ENCODE data around the gene GPR132.
"Not testable (repeated sequence)": the region's sequence is repeated elsewhere in the genome, so short reads cannot be mapped to it uniquely, and the experiment has no call there.

GPR132 gene

DNA sequence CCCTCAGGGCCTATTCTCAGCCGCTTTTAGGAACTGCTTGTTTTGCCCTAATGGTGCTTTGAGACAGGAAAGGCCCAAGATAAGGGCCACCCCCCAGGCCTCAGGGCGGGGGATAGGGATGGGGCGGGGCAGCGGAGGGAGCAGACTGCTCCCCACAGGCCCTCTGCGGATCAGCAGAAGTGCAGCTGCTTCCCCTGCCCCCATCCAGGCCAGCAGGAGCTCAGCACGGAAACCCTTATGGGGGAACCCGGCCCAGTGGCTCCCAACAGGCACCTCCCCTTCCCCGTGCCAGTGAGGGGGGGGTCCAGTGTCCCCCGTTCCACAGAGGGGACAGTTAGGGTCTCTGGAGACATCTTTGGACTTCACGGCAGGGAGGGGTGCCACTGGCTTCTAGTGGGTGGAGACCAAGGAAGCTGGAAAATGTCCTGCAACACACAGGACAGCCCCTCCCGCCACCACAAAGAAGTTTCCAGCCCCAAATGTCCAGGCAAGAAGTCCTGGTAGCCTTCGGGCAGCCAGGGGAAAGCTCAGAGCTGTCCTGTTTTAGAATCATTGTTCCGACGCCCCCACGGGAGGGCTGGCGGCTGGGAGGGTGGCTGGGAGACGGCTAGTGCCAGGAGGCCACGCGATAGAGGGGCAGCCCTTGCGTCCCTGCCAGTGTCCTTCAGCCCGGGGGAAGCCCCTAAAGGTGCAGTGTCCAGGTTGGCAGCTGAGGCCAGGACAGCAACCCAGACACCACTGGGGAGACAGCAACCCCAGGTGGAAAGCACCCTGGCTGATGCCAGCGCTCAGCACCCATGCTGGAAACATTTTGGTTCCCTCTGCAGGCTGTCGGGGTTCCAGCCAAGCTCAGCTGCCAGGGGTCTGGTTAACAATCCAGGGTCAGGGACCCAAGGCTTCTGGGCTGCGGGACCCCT, 10.4 kb upstream of the GPR132 start:
- peak; percentile 18 for DNase-seq (ENCODE audit: low spot score)

DNA sequence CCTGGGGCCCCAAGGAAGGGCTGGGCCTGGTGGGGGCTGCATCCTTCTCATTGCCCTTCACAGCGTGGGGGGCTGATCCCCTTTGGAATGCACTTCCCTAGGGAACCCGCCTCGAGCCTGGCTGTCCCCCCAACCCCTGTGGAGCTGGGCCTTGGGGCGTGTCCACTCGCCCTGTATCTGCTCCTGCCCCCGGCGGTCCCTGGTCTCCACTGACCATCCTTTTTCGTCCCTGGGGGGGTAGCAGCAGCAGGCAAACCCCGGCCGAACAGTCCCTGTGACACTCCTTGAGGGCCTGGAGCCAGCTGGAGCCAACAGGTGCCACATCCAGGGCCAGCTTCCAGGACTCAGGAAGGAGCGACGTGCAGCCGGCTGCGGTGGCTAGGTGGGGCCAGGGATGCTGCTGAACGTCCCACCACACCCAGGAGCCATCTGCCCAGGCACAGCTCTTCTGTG, 9.4 kb upstream of the GPR132 start:
- no peak for DNase-seq (ENCODE audit: low spot score)

DNA sequence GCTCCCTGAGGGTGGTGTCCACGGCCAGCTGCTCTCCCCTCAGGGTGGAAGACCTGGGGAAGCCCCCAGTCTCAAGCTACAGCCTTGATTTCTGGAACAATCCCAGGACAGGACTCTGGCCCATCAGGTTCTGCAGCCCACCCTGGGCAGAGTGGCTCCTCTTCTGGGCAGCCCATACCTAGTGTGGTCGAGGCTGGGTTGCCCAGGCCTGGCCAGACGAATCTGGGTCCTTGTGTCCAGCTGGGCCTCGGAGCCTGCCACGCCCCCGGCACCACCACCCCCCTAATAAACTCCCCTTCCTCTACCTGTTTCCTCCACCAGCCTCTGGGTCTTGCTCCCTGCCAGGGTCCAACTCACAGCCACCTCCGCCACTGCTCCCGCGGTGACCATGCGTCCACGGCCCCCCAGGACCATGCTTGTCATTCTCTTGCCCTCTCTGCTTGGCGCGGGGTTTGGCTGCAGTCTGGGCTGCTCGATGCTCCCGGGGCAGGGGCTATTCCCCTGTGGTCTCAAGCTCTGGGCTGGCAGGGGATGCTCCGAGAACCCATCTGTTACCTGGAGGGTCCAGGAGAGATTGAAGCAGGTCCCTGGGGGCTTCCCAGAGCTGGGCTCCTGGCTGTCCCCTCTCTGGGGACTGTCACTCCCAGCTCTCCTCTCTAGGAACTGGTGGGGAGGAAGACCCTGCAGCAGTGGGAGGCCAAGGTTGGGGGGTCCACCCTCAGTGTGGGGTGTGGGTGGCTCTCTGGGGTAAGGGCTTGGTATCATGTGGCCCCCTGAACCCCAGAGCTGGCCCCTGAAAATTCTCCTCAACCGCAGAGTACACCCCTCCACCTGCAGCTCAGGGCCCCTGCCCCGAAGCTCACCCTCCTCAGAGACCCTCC, 8.7 kb upstream of the GPR132 start:
- no peak for DNase-seq (ENCODE audit: low spot score)

DNA sequence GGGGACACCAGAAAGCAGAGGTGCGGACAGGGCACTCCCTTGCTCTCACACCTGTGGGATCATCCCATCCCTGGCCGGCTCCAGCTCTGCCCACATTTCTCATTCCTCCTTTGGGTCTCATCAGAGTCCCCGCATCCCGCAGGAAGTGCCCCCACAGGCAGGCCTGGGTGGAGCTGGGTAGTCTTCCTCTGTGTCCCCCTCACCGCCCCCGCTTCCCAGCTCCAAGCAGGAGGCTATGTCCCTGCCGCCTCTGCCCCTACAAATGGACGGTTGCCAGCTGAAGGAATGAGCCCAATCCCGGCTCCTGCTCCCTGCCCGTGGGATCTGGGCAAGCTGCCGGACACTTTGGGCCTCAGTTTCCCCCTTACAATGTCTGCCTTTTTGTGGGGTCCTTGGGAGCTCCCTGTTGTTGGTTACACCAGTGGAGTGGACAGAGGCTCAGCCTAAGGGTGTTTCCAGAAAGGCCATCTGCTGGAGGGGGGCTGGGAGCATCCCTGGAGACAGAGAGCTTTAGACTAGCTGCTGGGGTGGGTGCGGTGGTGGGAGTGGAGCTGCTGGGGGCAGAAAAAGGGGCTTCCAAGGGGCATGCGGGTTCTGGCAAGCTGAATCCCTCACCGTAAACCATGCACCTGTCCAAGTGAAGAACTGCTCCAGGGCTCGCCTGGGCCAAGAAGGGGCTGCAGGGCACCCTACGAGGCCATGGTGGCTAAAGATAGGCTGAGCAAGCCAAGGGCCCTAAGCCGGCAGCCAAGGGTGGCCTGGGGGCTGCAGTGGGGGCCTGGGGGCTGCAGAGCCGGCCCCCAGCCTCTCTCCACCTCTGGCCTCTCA, 7.9 kb upstream of the GPR132 start:
- DNase-seq (ENCODE audit: low spot score): no peak

DNA sequence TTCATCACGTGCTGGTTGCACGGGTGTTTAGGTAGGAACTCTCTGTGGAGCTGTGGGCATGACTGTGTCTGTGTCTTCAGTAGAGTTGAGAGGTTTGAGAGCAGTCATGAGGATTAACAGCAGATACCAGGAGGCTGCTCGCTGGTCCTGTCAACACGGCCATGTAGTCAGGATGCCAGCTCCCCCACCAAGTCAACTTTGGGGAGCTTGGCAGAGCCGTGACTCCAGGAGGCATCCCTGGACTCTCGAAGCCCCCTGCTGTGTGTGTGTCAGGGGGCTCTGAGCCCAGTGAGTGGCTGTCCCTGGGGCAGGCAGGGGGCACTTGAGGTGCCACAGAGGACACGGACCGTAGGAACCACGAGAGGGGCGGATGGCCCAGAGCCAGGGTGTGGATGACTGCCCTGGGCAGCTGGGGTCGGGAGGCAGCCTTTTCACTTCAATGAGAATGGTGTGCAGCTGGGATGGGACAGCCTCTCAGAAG, 7.2 kb upstream of the GPR132 start:
- DNase-seq (ENCODE audit: low spot score): no peak

DNA sequence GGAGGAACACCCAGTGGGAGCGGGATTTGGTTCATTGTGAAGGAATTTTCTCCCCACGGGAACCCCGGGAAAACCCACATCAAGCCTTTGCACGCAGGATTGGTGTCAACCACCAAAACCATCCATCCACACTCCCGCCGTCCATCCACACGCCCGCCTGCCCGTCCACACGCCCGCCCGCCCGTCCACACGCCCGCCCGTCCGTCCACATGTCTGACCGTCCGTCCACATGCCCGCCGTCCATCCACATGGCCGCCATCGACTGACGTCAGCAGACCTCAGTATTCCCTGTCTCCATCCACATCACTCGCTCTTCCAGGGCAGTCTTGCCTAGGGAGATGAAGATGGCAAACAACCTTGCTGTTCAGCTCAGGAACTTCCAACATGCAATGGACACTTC, 6.7 kb upstream of the GPR132 start:
- DNase-seq (ENCODE audit: low spot score): no peak

DNA sequence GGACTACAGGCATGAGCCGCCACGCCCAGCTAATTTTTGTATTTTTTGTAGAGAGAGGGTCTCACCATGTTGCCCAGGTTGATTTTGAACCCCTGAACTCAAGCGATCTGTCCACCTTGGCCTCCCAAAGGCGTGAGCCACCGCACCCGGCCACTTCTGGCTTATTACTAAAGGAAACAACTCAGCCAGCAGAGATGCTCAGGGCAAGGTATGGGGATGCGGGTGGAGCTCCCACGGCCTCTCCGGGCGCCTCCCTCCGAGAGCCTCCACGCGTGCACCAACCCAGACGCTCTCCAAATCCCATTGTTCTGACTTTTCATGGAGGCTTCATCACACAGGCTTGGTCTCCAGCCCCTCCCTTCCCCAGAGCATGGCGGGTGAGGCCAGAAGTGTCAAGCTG, 6.1 kb upstream of the GPR132 start:
- DNase-seq (ENCODE audit: low spot score): no peak

DNA sequence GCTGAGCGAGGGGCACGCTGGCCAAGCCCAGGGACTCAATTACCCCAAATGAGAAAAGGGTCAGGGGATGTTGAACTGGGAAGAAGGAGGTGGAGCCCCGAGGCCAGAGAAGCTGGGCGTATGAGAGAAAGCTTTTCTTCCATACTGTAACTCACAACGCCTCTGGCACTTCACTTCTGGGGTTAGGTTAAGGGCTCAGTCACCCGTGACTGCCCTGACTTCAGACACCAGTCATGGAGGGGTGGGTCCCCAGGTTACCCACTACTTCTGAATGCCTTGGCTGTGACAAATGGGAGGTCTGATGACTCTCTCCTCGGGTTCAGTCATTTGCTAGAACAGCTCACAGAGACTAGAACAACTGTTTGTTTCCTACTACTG, 5.5 kb upstream of the GPR132 start:
- no peak for DNase-seq (ENCODE audit: low spot score)

DNA sequence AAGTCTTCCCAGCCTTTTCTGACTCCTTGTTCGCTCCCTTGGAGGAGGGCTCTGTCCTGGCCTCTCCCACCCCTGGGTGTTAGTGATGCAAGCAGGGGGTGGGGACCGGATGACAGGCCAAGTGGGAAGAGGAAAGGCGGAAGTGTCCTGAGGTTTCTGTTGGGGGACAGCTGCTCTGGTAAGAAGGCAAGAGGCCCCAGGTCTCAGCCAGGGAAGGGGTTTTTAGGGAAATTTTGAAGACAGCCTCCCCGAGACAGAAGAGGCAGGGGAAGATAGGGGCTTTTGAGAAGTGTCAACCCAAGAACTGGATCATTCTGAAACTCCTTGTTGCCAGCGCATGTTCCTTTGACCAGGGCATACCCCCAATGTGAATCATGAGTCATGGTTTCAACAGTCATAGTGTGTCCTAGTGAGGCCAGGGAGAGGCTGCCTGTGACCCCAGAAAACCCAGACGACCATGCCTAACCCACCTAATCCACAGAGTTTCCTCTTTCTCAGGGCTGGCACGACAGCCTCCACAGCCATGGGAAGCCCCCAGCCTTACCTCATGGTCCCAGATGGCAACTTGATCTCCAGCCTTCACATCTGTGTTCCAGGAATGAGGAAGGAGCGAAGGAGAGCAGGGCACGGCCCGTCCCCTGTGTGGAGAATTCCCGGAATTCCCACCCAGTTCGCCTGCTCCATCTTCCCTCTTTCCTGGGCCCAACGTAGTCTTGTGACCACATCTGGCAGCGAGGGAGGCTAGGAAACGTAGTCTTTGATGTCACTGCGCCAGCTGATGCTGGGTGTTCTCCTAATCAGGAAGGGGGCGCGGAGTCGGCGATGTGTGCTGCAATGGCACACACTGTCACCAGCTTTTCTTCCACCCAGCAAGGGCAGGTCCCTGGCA, 4.9 kb upstream of the GPR132 start:
- DNase-seq (ENCODE audit: low spot score): no peak

DNA sequence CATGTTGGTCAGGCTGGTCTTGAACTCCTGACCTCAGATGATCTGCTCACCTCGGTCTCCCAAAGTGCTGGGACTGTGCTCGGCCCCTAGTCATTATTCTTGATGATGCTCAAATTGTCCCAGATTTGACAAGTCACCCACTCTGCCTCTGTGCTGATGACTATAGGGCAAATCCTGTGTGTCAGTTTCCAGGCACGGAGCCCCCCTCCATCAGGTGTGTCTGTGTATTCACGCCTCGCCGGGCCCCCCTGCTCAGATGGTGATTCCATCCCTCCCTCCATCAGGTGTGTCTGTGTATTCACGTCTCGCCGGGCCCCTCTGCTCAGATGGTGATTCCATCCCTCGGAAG, 4.3 kb upstream of the GPR132 start:
- no peak for DNase-seq (ENCODE audit: low spot score)

DNA sequence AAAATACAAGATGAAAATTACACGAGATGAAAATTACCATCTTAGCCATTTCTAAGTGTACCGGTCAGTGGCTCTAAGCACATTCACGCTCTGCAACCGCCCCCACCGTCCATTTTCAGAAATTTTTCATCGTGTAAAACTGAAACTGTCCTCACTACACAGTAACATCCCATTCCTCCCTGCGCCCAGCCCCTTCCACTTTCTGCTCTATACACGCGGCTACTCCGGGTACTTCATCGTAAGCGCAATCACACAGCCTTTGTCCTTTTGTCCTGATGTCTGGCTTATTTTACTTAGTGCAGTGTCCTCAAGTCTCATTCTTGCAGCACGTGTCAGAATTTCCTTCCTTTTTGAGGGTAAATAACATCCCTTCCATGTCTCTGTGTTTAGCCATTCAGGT, 3.6 kb upstream of the GPR132 start:
- no peak for DNase-seq (ENCODE audit: low spot score)

DNA sequence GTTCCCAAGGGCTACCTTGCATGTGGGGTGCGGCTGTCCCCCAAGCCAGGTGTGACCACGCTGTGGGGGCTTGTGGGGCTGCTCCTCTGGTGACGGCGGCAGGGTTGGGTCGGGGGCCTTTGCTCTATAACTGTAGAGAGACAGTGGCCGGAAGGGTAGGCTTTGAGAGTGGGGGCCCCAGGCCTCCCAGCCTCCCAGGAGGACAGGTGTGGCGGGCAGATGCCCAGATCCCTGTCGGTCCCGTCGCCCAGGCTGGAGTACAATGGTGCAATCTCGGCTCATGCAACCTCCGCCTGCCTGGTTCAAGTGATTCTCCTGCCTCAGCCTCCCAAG, 2.7 kb upstream of the GPR132 start:
- DNase-seq (ENCODE audit: low spot score): no peak

DNA sequence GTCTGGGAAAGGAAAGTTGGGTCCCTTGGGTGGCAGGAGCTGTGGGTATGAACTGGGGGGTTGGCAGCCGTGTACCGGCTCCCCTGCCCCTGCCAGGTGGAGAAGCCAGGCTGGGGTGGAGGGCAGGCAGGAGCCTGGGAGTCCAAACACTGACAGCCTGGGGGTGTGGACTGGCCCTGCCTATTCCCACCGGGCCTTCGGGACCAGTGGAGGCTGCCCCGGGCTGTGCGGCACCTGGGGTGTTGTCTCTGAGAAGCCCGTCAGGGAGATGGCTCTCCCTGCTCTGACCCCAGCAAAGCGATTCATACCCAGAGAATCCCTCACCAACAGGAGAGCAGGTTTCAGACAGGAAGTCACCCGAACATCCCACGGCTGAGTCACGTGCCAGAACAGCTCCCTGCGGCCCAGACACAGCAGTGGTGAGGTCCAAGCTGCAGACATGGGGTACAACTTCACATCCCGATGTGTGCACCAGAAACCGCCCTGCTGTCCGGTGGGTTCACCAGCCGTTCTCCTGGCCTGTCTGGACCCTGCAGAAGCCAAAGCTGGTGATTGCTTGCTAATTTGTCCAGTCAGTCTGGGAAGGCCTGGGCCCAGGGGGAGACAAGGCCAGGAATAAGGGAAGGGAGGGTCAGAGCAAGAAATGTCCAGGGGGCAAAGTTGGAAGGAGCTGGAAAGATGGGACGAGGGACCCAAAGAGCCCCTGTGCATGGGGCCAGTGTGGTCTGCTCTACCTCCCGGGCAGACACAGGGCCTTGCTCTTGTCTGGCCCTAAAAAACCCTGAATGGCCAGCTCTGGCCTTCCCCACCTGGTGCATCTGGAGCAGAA, 2.1 kb upstream of the GPR132 start:
- peak; percentile 67 for DNase-seq (ENCODE audit: low spot score)

DNA sequence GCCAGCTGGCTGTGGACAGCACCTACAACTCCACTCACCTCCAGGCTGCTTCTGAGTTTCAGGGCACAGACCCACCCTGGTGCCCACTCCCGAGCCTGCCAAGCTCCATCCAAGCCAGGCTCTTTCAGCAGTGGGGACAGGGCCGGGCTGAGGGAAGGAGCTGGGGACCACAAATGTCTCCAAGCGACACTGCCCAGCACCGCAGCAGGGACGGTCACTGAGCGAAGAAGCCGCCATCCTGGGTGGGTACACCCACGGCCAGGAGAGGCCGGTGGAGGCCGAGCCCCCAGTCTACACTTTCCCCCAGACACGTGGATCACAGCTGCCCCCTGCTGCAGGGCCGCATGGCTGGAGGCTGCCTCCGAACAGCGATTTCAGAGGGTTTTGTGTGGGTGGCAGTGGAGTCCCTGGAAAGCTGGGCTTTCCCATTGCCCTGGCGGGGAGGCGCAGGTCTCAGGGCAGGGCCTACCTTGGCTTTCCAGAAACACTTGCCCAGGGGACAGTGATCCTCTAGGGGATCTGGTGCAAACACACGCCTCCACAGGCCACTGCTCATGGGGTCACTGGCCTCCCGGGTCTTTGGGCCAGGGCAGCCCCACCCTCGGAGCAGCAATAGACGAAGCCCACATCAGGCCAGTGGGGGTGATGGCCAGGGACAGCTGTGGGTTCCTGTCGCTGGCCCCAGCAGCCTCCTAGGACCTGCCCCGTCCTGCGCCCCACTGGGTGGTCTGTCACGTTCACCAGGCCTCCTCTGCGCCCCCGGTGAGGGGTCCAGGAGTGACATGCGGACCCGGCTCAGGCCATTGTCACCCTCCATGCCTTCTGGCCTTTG, 1.2 kb upstream of the GPR132 start:
- DNase-seq (ENCODE audit: low spot score): no peak

DNA sequence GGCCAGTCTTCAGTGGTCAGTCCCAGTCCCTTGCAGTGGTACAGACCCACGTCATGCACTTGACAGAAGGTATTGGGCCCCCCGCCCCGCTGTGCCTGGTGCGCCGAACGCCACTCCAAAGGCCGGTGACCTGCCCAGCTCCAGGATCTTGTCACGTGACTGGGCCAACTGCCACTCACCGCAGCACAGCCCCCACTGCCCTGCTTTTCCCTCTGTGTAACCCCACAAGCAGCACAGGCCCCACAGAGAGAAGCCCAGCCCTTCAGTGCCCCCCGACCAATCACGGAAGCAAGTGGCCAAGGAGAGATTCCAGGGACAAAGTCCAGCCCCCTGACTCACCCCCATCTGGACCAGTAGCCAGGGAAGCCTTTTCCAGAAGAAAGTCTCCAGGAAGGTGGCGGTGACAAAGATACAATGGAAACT, 498 bp downstream of the GPR132 start:
- no peak for DNase-seq (ENCODE audit: low spot score)

DNA sequence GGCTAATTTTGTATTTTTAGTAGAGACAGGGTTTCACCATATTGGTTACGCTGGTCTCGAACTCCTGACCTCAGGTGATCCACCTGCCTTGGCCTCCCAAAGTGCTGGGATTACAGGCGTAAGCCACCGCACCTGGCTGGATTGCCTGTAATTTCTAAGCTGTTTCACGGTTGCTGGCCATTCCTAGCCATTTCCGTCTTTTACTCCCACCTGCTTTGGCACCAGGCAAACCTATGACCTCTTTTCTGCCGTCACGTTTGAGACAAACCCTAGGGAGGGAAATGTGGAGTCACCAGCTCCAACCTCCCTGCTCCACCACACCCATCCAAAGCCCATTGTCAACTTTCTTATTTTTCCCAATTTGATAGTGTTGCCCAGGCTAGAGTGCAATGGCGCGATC, 1.2 kb downstream of the GPR132 start:
- no peak for DNase-seq (ENCODE audit: low spot score)

DNA sequence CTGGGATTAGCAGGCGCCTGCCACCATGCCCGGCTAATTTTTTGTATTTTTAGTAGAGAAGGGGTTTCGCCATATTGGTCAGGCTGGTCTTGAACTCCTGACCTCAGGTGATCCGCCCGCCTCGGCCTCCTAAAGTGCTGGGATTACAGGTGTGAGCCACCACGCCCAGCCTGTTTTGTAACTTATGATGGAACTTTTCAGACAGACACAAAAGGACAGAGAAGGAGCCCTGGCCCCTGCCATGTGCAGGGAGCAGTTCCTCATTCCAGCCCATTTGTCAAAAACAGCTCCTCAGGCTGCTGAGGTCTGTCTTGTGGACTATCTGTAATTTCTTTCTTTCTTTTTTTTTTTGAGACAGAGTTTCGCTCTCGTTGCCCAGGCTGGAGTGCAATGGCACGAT, 1.7 kb downstream of the GPR132 start:
- DNase-seq (ENCODE audit: low spot score): not testable (repeated sequence)

DNA sequence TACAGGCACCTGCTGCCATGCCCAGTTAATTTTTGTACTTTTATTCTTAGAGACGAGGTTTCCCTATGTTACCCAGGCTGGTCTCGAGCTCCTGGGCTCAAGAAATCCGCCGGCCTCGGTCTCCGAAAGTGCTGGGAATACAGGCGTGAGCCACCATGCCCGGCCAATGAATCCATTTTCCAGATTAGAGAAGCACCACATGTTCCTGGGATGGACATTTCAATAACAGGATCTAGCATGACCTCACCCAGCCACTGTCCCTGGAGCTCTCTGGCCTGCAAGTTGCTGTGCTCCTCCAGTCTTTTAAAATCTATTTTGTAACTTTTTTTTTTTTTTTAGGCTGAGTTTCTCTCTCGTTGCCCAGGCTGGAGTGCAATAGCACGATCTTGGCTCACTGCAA, 2.2 kb downstream of the GPR132 start:
- no peak for DNase-seq (ENCODE audit: low spot score)

DNA sequence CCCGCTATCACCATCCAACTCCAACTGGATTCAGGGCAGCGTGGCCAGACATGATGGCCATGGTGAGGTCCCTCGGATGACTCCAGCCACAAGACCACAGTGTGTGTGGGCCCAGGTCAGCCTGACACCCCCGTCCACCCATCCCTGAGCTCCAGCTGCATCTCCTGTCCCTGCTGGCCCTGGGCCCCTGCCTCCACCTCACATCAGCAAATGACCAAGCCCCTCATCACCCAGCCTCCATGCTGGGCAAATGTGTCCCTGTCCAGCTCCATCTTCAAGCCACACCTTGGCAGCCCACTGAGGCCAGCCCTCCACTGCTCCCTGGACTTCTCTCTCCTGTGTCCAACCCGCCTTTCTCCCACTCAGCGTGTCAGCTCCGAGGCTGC, 3.2 kb downstream of the GPR132 start:
- no peak for DNase-seq (ENCODE audit: low spot score)

All from CD4-positive, alpha-beta T cell treated with Interleukin-6 at 100 ng/mL for 8 hours (primary cell).